Endothelial cell of umbilical vein (primary cell): ENCODE measurements around the gene TRAPPC2. TPM values are rescaled to one million over a fixed set of nuclear protein-coding genes. Genes with fewer than 3 reads are reported as not detected.

Source experiments
- BruUV-seq: library from RNA; stranded (reverse); fragments of 400-500 nt; replicated peaks from 2 replicates; lab custom pipeline; 2021; lab: Mats Ljungman, UMichigan
- CTCF ChIA-PET: fragments of 300-600, 350-600 bp; sonication (Branson Sonifier 250); formaldehyde crosslinking; loops from one replicate; lab custom pipeline; 2021; ENCODE audit warnings: antibody characterized with exemption, inconsistent platforms; lab: Charles Lee
- POLR2A ChIA-PET: fragments of 300-600, 350-600 bp; sonication (Branson Sonifier 250); formaldehyde crosslinking; loops from one replicate; lab custom pipeline; 2021; ENCODE audit warnings: antibody characterized with exemption, inconsistent platforms; lab: Charles Lee
- DNase-seq: peaks from one replicate; pipeline ENCODE4 v3.0.0-alpha.2; 2011; ENCODE audit warnings: low read depth, low spot score
- FAIRE-seq: peaks from 2 replicates; lab custom pipeline; 2011; peaks lifted over from hg19 to GRCh38; lab: Jason Lieb, UNC
- H2AFZ ChIP-seq: 2 replicates; pipeline ENCODE4 v1.6.0; 2012; ENCODE audit warnings: low read depth, low read length, control low read depth, inconsistent platforms
- H3K27ac ChIP-seq: 2 replicates; pipeline ENCODE4 v1.5.1; 2011; ENCODE audit warnings: low read depth, mild to moderate bottlenecking, control low read depth, low read length, moderate library complexity; ENCODE audit not compliant: insufficient read depth
- H3K27me3 ChIP-seq, 2 experiments: 2 replicates each; pipeline versions ENCODE4 v1.6.0 to v1.6.1; 2011; ENCODE audit warnings: low read length in 2 of 2, mixed read lengths in 1 of 2; ENCODE audit not compliant: control insufficient read depth in 2 of 2, insufficient read depth in 2 of 2
- H3K36me3 ChIP-seq, 2 experiments: 2 replicates in 1 of 2; 3 replicates in 1 of 2; pipeline ENCODE4 v1.5.1; 2011; ENCODE audit warnings: low read length in 2 of 2, mild to moderate bottlenecking in 1 of 2, moderate library complexity in 1 of 2; ENCODE audit not compliant: control insufficient read depth in 2 of 2, insufficient read depth in 2 of 2; ENCODE audit errors: extremely low read depth in 1 of 2
- H3K4me1 ChIP-seq: 3 replicates; pipeline ENCODE4 v1.5.1; 2011; ENCODE audit warnings: mild to moderate bottlenecking, low read length; ENCODE audit not compliant: control insufficient read depth, insufficient read depth; ENCODE audit errors: extremely low read depth
- H3K4me2 ChIP-seq: 2 replicates; pipeline ENCODE4 v1.6.1; 2011; ENCODE audit warnings: low read length, control low read depth, mixed read lengths; ENCODE audit not compliant: insufficient read depth
- H3K4me3 ChIP-seq, 3 experiments: fragments of 200-600 bp in 1 of 3; sonication (generic), shearing (Covaris generic) in 1 of 3; replicated peaks in 1 of 3; 2 replicates each; pipeline ENCODE4 v1.5.1; 2011 to 2016; ENCODE audit warnings: control low read depth in 3 of 3, low read length in 3 of 3, mild to moderate bottlenecking in 2 of 3, inconsistent platforms in 1 of 3, low read depth in 1 of 3, moderate library complexity in 1 of 3; ENCODE audit not compliant: insufficient read depth in 1 of 3
- H3K79me2 ChIP-seq: 2 replicates; pipeline ENCODE4 v1.6.0; 2012; ENCODE audit warnings: low read length, inconsistent platforms; ENCODE audit not compliant: control insufficient read depth, insufficient read depth
- H3K9ac ChIP-seq: replicated peaks from 2 replicates; pipeline ENCODE3; 2011; ENCODE audit warnings: low read length, control low read depth; ENCODE audit not compliant: insufficient read depth; ENCODE audit errors: extremely low read depth
- H3K9me1 ChIP-seq: replicated peaks from 3 replicates; pipeline ENCODE4 v1.6.0; 2011; ENCODE audit warnings: mild to moderate bottlenecking, low read length; ENCODE audit not compliant: control insufficient read depth, insufficient read depth; ENCODE audit errors: extremely low read depth
- H3K9me3 ChIP-seq: replicated peaks from 2 replicates; pipeline ENCODE4 v1.5.1; 2012; ENCODE audit warnings: low read length, inconsistent platforms; ENCODE audit not compliant: control insufficient read depth, insufficient read depth
- H4K20me1 ChIP-seq: replicated peaks from 2 replicates; pipeline ENCODE3; 2011; ENCODE audit warnings: mild to moderate bottlenecking, low read length; ENCODE audit not compliant: control insufficient read depth, insufficient read depth; ENCODE audit errors: extremely low read depth
- EZH2 ChIP-seq: IDR thresholded peaks from 2 replicates; pipeline ENCODE4 v1.6.1; 2012; ENCODE audit warnings: borderline replicate concordance, low read depth, mild to moderate bottlenecking, moderate library complexity, low read length, inconsistent platforms; ENCODE audit not compliant: severe bottlenecking
- FOS ChIP-seq: IDR thresholded peaks from 2 replicates; pipeline ENCODE4 v1.6.1; 2011; ENCODE audit warnings: mild to moderate bottlenecking, low read length, moderate library complexity, borderline replicate concordance; ENCODE audit not compliant: insufficient read depth
- GATA2 ChIP-seq: IDR thresholded peaks from 2 replicates; pipeline ENCODE4 v1.7.0; 2011; ENCODE audit warnings: low read depth, mild to moderate bottlenecking, moderate library complexity, mixed read lengths, low read length; ENCODE audit not compliant: insufficient read length, insufficient read depth
- JUN ChIP-seq: IDR thresholded peaks from 2 replicates; pipeline ENCODE4 v1.6.1; 2011; ENCODE audit warnings: borderline replicate concordance, low read depth; ENCODE audit not compliant: insufficient read length, insufficient read depth
- MYC ChIP-seq: IDR thresholded peaks from one replicate; pipeline ENCODE4 v1.6.1; 2011; ENCODE audit warnings: mild to moderate bottlenecking, low read depth, low read length
- POLR2A ChIP-seq: IDR thresholded peaks from 2 replicates; pipeline ENCODE4 v1.6.1; 2012; ENCODE audit warnings: low read depth, mild to moderate bottlenecking, control low read depth, low read length
- POLR2AphosphoS5 ChIP-seq: IDR thresholded peaks from 2 replicates; pipeline ENCODE4 v1.6.1; 2012; ENCODE audit warnings: low read depth, mild to moderate bottlenecking, control low read depth, low read length, moderate library complexity; ENCODE audit not compliant: insufficient read depth
- dilution Hi-C: fragments of 300-500 bp; cut with MboI; formaldehyde crosslinking; loops from one replicate; pipeline ENCODE4 v1.15.0; 2019; ENCODE audit warnings: low sequenced_read_pairs; ENCODE audit not compliant: extremely low pct_ligation_motif_present
- intact Hi-C: fragments of 100-400 bp; cut with micrococcal nuclease; formaldehyde crosslinking; loops from one replicate; pipeline ENCODE4 v1.10.0; 2022
- polyA plus RNA-seq, 4 experiments: library from polyadenylated mRNA; depleted of rRNA in 3 of 4; stranded (reverse) in 3 of 4; unstranded in 1 of 4; fragments of >200 nt; gene quantifications; 2 replicates each; pipeline versions ENCODE4 v1.2.1 to v1.2.3, GENCODE V29; 2011 to 2012; ENCODE audit warnings: missing spikeins in 1 of 4
- total RNA-seq: library from RNA; stranded (reverse); gene quantifications from 2 replicates; pipeline ENCODE4 v1.2.3, GENCODE V29; 2021
- TF ChIP-seq, protein P1 (sequence below): IDR thresholded peaks from 2 replicates; pipeline ENCODE4 v1.6.1; 2011; ENCODE audit not compliant: insufficient read depth, insufficient read length

The TRAPPC2 gene
- total and polyA plus RNA-seq, 2 donors (not counting 3 experiments of a cell fraction or from before 2014, with no cell fraction given) = 6.6 to 13.0 TPM

DNA sequence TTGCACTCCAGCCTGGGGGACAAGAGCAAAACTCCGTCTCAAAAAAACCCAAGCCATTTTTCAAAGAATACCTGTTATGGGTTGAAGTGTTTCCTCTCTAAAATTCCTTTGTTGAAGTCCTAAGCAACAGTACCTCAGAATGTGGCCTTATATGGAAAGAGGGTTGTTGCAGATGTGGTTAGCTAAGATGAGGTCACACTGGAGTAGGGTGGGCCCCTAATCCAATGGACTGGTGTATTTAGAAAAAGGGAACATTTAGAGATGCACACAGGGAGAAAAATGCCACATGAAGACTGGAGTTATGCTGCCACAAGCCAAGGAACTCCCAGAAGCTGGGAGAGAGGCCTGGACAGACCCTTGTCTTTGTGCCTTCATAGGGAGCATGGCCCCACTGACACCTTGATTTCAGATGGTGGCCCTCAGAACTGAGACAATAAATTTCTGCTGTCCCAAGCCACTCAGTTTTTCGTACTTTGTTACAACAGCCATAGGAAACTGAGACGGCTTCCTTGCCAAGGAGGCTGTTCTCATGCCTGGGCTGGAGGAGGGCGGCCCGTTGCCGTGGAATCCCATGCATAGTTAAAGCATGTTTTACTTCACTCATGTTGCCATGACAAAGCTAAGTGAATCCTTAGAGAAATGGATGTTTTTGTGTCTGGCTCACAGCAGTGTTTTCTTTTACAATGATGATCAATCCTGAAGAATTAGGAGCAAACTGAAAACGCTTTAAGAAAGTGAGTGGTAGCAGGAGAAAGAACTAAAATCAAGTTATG, 16.5 kb downstream of the TRAPPC2 start:
- no peak for DNase-seq
- H3K79me2 ChIP-seq = peaks cover 2% of the 10 kb centered on the region
- dilution Hi-C loops (no loop called here), intact Hi-C loops (no loop called here)
- ChIA-PET CTCF (no interaction called here), POLR2A (no interaction called here)
- H3K4me1 ChIP-seq = no peaks in the 10 kb centered on the region
- no peak overlapping the region for H2AFZ ChIP-seq
- H3K9me3 ChIP-seq = no peaks in the 10 kb centered on the region
- no peaks in the 10 kb centered on the region for H4K20me1 ChIP-seq
- H3K27me3 ChIP-seq = no peaks in the 10 kb centered on the region
- no peak overlapping the region for H3K27ac ChIP-seq
- no peak overlapping the region for H3K9ac ChIP-seq
- no peaks in the 10 kb centered on the region for H3K9me1 ChIP-seq
- FAIRE-seq = no peak
- peaks cover 0 to 4% of the 10 kb centered on the region in 2 experiments for H3K36me3 ChIP-seq
- TF ChIP-seq, protein P1, sequence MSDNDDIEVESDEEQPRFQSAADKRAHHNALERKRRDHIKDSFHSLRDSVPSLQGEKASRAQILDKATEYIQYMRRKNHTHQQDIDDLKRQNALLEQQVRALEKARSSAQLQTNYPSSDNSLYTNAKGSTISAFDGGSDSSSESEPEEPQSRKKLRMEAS = no peak
- TF ChIP-seq EZH2 (no peak), MYC (no peak)
- no peak overlapping the region for H3K4me3 ChIP-seq
- no TSS peak for BruUV-seq
- no peak overlapping the region for H3K4me2 ChIP-seq

- Histone ChIP-seq H3K27ac (no peak overlapping the region), H3K4me3 (no peak overlapping the region), H3K9me3 (no peaks in the 10 kb centered on the region), H3K9me1 (no peaks in the 10 kb centered on the region), H3K4me1 (no peaks in the 10 kb centered on the region), H3K4me2 (no peak overlapping the region), H3K9ac (no peak overlapping the region), H2AFZ (no peak overlapping the region), H3K36me3 (peaks cover 0 to 4% of the 10 kb centered on the region in 2 experiments), H3K27me3 (no peaks in the 10 kb centered on the region), H4K20me1 (no peaks in the 10 kb centered on the region), H3K79me2 (peaks cover 2% of the 10 kb centered on the region)
- DNase-seq = no peak
- dilution Hi-C loops = no loop called here
- no peak for FAIRE-seq
- CTCF ChIA-PET = no interaction called here
- POLR2A ChIA-PET = no interaction called here
- intact Hi-C loops = no loop called here
- TF ChIP-seq JUN (no peak), MYC (no peak), FOS (no peak), GATA2 (no peak), POLR2AphosphoS5 (no peak), POLR2A (no peak)
- TF ChIP-seq, protein P1 = no peak
- no TSS peak for BruUV-seq
Measured at GRCh38 chrX:13716905-13717304, 17.5 kb downstream of the TRAPPC2 start.
